Retina (tissue), 1 donor: ENCODE results near the gene PTPN9.
"Not testable (repeated sequence)": the region's sequence is repeated elsewhere in the genome, so short reads cannot be mapped to it uniquely, and the experiment has no call there.

Experiments used
- DNase-seq: peaks from one replicate; pipeline ENCODE4 v3.0.0-alpha.2; 2016

PTPN9 gene

DNA sequence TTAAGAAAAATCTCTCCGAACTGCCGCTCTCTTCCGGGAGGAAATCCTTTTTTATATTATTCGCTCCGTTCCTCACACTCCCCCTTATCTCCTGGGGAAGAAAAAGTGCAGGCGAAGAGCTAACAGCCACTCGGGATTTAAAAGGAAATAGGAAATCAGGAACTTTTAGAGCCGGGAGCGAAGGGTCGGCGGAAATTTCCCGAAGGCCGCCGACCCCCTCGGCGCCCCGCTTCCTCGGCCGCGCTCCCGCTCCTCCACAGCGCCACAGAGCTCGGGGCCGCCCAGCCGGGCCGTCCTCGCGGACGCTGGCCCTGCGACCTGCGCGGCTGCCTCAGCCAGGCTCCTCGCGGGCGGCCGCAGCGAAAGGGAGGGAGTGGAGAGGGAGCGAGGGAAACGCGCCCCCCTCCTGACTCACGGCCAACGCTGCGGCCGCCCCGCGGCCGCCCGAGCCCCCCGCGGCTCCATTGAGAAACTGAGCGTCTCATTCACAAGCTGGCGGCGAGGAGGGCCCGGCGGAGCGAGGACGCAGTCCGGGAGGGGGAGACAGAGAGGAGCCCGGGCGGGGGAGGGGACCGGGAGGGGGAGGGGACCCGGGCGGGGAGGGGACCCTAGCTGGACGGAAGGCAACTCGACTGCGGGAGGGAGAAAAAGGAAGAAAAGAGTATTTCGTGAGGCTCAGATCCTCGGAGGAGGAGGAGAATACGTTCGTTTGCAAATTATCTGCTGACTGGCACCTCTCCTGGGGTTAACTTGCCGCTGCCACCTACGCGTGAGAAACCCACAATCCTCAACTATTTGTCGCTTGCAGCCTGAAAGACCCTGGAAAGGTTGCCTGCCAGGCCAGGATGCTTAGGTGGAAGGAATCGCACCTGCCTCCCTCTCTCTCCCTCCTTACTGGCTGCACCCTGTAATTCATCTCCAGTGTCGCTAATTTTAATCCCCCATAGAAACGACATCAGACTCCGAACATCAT lies at the start of gene PTPN9:
Gene PTPN9, minus strand, starts transcription at position 368 of the 973 bp plus-strand sequence. CDS start 539 bp downstream, outside the sequence.
- DNase-seq, result peak; percentile 92

DNA sequence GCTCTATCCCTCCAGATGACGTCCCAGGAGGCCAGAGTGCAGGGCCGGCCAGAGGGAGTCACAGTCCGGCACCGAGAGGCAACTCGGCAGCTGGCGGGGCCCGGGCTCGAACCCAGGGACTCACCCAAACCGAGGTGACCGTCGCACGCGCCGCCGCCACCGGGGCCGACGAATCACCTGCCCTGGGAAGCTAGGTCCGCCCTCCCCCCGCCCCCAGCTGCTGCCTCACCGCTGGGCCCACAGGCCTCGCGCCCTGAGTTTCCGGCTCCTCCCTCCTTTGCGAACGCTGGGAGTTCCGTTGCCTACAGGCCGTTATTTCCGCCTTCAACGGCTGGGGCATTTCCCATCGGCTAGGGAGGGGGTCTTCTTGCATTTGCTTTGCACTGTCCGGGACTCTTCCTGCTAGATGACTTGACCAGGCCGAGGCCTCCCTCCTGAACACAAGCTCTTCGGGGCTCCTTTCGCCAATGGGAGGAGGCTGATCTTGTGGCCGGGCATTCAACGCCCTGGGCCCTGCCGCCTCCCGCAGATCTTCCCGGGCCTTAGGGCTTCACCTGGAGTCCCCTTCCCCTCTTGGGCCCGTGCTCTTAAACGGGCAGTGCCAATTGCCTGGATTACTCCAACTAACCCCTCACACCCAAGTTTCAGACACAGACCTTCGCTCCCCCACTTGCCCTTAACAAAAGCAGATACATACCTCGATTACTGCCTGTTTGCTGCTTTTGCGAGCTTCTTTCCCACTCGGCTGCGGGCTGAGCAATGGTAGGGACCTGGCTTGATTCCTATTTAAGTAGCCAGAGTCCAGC lies 46.6 kb upstream of the PTPN9 start, which contains the start of gene SNUPN:
Gene SNUPN, minus strand, starts transcription at position 184 of the 806 bp plus-strand sequence. CDS start 4,674 bp downstream, outside the sequence.
- DNase-seq, result peak; percentile 97

DNA sequence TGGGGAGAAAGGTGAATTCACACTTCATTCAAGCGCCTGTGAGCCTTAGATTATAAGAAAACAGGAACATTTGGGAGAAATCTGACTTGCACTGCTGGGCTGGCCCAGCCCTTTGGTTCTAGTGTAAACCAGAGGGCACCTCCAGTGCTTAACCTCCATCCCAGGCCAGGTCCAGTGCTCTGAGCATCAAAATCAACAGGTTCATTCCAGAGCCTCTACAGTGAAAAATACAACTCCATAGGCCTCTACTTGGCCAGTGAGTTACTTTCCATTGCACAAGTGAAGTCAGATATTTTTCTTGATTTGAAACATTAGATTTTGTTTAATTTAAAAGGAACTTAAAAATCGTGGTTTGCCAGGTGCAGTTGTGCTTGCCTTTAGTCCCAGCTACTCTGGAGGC lies 43.4 kb upstream of the PTPN9 start:
- DNase-seq, result no peak

DNA sequence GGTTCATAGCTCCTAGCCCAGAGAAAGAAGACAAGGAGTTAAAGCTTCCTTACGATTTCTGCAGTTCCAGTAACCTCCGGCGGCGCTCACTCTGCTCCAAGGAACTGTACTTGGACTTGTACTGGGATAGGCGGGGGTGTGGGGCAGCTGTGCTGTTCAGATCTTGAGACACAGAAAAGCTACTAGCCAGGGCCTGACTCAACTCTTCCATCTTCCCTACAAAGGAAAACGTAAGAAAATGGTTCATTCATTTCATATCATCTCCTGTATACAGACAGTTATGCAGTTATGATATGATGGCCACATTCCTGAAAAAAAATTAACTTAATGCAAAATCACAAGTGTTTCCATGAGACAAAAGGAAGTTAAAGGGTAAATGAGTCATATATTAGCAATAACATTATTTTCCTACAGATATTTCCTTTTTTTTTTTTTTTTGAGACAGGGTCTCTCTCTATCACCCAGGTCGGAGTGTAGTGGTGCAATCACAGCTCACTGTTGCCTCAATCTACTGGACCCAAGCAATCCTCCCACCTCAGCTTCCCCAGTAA lies 41.8 kb upstream of the PTPN9 start:
- DNase-seq, result no peak

DNA sequence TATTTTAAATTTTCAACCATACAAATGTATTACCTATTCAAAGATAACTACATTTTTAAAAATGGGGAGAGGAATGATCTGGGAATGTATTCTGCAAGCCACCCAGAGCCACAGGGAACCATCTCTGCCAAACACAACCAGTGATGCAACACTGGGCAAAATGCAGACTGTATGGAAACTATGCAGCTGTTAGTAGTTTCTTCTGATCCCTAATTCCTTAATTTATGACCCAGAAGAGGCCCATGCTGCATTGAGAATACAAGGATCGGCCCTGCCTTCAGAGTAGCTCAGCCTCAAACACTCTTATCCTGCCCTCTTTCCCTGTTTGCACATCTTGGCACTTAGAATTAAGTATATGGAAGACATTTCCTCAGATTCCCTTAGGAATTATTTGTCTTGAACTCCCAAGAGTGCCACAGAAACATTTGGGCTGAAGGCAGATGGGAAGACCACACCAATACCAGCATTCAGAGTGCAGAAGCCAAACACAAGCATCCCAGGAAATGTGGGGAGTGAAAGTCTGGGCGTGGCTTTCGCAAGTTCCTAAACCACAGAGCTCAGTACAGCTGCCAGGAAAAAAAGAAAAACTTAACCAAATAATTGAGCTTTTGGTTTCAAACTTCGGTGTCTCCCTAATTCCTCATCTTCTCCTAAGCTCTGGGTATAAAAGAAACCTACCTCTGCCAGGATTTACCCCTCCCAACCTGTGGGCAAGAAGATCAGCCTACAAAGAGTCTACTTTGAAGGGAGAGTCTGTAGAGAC lies 41.1 kb upstream of the PTPN9 start:
- DNase-seq, result no peak

DNA sequence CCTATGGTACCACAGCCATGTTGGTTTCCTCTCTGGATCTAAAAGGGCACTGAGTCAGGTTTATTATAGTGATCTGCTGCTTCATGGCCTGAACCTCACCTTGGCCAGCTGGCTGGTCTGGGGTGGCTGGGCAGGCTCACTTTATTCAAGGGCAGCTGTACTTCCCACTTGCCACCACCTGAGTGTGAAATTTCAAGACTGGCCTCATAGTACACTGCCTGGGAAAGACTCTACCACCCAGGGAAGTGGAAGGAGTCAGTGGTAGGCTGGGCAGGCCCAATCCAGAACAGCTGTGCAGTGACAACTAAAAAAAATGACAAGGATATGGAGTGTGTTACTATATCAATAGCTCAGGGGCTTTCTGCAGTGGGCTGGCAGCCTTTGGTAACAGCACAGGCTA lies 37.7 kb upstream of the PTPN9 start:
- DNase-seq, result no peak

DNA sequence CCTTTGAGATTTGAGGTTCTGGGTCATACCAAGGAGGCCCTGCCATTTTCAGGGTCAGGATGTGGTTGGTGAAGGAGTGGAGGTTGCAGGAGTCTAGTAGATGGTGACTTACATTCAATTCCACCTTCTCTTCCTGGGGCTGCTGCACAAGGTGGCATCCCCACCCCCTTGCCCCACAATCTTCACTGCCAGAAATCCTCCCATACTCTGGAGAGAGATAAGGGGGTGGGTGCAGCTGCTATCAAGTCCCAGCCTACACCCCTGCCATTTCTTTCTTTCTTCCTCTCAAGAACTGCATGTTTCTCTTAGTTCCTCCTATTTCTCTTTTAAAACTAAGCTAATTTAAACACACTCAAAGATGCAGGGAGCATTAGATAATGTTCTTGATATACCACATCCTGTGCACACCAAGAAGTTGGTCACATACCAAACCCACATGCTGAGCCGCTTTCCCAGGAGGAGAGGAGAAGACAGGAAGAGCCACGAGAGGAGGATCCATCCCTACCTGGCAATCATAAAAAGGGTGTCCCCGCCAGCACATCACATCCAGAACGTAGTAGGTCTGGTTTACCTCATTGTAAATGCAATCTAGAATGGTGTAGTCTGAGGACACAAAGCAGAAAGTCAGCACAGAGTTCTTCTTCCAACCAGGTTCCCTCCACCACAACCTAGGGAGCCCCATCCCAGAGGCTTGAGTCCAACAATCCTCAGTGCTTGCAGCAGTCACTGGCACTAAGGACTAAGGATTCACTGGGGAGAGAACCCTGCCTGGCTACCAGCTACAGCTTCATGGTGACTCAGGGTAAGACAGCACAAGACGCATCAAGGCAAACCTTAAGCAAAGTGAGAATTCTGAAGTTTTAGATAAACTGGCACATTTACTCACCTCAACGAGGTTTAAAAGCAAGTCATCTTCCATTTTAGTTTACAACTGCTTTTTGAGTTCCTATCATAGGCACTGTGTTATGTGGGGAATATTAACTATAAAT lies 27.9 kb upstream of the PTPN9 start:
- no peak for DNase-seq

DNA sequence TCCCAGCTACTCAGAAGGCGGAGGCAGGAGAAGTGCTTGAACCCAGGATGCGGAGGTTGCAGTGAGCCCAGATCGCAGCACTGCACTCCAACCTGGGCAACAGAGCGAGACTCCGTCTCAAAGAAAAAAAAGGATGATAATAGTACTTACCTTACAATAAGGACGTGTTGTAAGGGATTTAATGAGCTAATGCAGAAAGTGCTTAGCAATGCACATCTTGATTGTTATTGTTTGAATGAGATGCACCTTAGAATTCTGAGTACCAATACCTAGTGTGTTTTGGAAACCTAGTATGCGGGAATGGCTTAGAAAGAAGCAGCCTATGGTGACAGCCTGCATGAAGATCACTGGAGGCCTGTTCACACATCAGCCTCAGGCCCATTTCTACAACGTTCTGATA lies 26.9 kb upstream of the PTPN9 start:
- no peak for DNase-seq

DNA sequence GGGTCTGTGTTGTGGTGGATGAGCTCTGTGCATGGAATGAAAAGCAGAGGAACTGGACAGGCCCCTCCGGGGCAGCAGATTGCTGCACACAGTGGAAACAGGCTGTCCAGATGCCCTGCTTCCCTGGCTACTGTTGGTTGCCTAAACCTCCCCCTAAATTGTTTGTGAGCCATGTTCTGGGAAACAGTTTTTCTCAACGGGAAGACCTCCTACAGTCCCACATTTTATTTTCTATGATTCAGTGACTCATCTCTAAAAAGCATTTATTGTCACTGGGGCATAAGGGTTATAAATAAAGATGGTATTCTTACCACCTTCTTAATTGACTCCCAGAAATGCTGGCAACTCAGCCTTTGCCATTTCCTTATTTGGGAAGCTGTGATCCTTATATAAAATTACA lies 20.3 kb upstream of the PTPN9 start:
- DNase-seq, result no peak

DNA sequence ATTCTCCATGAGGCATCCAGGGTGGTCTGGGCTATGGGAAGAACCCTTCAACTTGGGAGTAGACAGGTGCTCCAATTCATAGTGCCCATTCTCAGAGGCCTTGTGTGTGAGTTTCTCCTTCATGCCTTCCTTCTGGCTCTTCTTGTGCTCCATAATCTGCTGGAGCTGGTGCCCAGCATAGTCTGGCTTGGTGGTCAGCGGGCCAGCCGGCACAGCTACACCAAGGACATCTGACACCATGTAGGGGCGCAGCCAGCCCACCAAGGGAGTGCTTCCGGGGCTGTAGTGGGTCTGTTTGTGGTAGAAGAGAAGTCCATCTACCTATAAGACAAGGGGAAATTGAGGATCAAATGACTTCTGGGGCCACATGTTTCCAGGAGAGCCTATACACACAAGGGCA lies 19.2 kb upstream of the PTPN9 start:
- DNase-seq, result no peak

DNA sequence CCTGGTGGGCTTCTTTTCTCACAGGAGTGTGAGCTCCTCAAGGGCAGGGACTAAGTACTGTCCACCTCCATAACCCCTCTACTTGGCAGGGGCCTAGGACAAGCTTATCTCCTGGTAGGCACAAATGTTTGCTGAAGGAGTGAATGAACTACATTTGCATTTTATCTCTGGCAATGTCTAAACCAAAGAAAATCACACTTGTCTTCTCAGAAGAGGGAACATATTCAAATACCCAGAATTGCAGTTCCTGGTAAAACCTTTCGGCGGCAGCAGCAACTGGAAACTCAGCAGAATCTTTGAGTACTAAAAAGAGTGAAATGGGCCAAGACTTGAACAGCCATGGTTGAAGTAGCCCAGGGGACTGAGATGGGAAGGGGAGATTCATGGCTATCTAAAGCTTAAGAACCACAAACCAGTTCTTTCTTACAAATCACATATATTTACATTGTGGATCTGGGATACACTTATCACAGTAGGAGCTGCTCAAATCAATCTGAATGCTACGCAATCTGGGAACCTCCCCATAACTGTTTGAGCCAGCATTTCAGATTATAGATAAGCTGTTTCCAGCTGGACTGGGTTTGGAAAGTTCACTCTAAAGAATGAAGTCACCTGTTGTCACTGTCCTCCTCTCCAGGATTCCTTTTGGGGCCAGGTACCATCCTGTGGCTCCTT lies 18.7 kb upstream of the PTPN9 start:
- no peak for DNase-seq

DNA sequence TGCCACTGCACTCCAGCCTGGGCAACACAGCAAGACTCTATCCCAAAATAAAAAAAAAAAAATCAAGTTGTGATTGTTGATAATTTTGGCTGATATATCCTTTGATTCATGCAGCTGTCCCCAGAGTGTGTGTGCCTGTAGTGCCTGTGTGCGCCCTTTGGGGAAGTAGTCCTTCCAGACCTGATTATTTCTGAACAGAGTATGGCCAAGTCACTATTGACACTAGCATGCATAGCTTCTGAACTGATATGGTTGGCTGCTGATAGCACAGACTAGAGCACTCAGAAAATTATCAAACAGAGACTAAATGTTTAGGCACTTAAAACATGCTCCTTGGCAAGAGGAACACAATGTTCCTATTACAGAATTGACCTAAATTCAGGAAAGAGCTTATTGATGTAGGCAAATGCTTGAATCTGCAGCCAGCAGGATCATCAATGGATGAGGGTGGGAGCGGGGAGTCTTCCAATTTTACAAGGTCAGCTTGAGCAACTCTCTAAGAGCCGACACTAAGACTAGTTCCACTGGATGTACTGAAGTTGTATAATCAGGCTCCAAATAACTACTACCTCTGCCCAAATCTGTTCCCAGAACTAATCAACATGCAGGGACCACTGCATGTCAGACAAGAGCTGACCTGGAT lies 17.7 kb upstream of the PTPN9 start:
- no peak for DNase-seq

DNA sequence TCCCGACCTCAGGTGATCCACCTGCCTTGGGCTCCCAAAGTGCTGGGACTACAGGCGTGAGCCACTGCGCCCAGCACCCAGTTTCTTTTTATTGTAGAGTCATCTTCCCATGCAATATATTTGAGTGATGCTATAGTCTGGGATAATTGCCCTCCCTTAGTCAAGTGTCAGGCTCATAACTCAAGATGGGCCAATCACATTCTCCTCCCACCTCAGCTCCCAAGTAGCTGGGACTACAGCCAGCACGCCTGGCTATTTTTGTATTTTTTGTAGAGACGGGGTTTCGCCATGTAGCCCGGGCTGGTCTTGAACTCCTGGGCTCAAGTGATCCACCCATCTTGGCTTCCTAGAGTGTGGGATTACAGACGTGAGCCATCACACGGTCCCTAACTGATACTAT lies 15.2 kb upstream of the PTPN9 start:
- no peak for DNase-seq

DNA sequence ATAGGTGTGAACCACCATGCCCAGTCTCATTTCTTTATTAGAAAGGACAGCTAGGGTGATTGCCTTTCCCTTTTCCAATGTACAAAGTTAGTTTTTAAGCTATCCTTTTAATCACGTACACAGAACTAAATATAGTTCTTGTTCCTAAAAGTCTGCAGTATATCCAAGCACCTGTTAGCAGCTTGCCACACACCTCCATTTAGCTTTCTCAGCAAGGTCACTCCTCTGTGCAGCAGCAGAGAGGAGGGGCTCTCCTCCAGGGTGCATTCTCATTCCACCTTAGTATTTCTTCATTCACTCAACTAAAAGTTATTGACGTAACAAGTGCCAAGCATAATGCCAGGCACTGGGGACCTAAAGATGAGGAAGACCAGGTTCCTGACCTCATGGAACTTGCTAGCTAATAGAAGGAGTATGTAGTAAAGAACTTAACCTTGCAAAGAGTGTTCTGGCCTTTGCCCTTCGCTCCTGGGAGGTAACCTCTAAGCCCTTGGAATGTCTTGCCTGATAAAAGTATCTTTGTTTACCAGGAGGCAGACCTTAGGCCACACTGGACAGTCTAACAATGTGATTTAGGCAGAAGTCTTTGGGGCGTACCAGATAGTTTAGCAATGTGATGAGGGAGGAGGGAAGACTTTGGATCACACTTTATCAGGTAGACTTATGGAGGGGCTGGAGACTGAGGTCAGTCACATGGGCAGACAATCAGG lies 12.7 kb upstream of the PTPN9 start:
- no peak for DNase-seq

DNA sequence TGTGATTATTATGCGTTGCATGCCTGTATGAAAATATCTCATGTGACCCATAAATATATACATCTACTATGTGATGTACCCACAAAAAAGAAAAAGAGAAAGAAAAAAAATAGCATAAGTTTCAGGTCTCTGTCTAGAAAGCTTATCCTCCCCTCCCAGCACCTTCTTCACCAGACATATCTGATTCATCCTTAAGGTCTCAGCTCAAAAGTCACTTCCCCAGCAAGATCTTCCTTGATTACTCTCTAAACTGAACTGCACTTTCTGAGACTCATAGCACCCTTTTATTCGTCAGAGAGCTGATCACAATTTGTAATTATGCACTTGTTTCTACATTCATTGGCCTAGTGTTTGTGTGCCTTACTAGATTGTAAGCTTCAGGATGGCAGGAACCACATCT lies 11.1 kb upstream of the PTPN9 start:
- DNase-seq, result no peak

DNA sequence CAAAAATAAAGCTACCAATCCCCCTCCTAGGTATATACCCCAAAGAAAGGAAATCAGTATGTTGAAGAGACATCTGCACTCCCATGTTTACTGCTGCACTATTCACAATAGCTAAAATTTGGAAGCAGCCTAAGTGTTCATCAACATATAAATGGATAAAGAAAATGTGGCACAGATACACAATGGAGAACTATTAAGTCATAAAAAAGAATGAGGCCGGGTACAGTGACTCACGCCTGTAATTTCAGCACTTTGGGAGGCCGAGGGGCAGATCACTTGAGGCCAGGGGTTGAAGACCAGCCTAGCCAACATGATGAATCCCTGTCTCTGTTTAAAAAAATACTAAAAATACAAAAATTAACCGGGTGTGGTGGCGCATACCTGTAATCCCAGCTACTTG lies 10.0 kb upstream of the PTPN9 start:
- DNase-seq, result no peak

DNA sequence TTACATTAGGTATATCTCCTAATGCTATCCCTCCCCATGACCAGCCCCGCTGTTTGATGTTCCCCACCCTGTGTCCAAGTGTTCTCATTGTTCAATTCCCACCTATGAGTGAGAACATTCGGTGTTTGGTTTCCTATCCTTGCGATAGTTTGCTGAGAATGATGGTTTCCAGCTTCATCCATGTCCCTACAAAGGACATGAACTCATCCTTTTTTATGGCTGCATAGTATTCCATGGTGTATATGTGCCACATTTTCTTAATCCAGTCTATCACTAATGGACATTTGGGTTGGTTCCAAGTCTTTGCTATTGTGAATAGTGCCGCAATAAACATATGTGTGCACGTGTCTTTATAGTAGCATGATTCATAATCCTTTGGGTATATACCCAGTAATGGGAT lies 7.3 kb upstream of the PTPN9 start:
- DNase-seq, result not testable (repeated sequence)

DNA sequence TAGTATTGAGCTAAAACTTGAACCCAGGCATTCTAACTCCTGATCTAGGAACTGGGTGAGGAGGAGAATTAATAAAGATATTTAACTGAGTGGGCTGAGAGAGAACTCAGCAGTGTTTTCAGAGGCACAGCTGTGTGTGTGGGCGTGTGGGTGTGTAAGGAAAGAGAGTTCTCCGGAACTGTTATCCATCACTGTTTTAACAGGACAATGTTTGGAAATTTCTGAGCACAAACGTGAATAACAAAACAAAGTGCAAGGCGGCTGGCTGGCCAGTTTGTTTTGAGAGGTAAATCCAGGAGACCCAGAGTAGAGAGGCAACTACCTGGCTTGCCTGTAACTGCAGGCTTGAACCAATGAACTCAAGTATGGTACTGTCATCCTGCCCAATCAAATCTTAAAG lies 5.0 kb upstream of the PTPN9 start:
- DNase-seq, result no peak

DNA sequence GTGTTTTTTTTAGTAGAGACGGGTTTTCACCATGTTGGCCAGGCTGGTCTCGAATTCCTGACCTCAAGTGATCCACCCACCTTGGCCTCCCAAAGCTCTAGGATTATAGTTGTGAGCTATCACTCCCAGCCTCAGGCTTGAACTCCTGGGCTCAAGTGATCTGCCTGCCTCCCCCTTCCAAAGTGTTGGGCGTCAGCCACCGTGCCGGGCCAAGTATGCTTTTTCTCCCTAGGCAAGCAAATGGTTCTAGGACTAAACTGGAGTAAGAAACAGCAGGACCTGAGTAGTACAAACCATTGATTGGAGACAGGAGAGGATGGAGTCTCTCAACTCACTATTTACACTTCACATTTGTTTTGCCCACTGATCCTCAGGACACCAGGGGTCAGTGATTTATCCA lies 4.6 kb upstream of the PTPN9 start:
- no peak for DNase-seq

DNA sequence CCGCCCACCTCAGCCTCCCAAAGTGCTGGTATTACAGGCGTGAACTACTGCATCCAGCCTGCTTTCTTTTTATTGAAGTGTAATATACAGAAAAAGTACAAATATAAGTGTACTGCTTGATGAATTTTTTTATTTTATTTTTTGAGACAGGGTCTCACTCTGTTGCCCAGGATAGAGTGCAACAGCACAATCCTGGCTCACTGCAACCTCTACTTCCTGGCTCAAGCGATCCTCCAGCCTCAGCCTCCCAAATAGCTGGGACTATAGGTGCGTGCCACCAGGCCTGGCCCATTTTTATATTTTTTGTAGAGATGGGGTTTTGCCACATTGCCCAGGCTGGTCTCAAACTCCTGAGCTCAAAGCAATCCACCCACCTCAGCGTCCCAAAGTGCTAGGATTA lies 3.8 kb upstream of the PTPN9 start:
- DNase-seq, result not testable (repeated sequence)
